Activated naive CD4-positive, alpha-beta T cell treated with anti-CD3 and anti-CD28 coated beads, Interleukin-2, amount 10 ng/mL, durations not matched to agents 5 hours and 36 hours (primary cell): ENCODE data around the gene LSM14A. TPM values are rescaled to one million over a fixed set of nuclear protein-coding genes. Genes with fewer than 3 reads are reported as not detected.

Experiments
- total RNA-seq, 2 experiments: library from RNA; stranded (reverse); gene quantifications; one replicate each; pipeline ENCODE4 v1.2.3, GENCODE V29; 2021

LSM14A gene
- total RNA-seq = 100 to 1,000 TPM; 128 to 148 TPM

GRCh38 chr19:34171877-34172660 is at the start of gene LSM14A:
TSS of gene LSM14A (plus strand) at chr19:34172504. CDS start at chr19:34172643, 139 bp downstream.

GRCh38 chr19:34254046-34254697 is 81.9 kb downstream of the LSM14A start, which contains the start of gene GARRE1:
TSS of gene GARRE1 (plus strand) at chr19:34254554. CDS start at chr19:34300474, 45,920 bp downstream.

Other genes starting within 250 kb of the LSM14A start
- gene GARRE1, start 82.0 kb downstream of the LSM14A start, total RNA-seq = 10 to 100 TPM; 20.4 to 21.4 TPM
- gene GPI, start 192.7 kb downstream of the LSM14A start, total RNA-seq = 100 to 1,000 TPM; 616 to 633 TPM
- gene PDCD2L, start 231.9 kb downstream of the LSM14A start, total RNA-seq = 1 to 10 TPM; 9.3 to 9.5 TPM